Uterus (tissue), 4 donors: ENCODE results near the gene CNTNAP5. TPM values are rescaled to one million over a fixed set of nuclear protein-coding genes. Genes with fewer than 3 reads are reported as not detected.

ENCODE experiments used
- DNase-seq, 2 donors: peaks; one replicate each; pipeline ENCODE4 v3.0.0-alpha.2; 2019 to 2020
- H3K27ac ChIP-seq, 2 donors: fragments of 200-600 bp; sonication (generic); 1 replicate in 1 of 2; 2 replicates in 1 of 2; pipeline ENCODE4 v1.5.1; 2016 to 2018
- H3K27me3 ChIP-seq, 2 donors: fragments of 200-600 bp; sonication (generic); one replicate each; pipeline ENCODE4 v1.5.1; 2018 to 2019; ENCODE audit warnings: control low read depth in 1 of 2
- H3K36me3 ChIP-seq, 2 donors: fragments of 200-600 bp; sonication (generic); one replicate each; pipeline ENCODE4 v1.5.1; 2019; ENCODE audit warnings: control low read depth in 1 of 2
- H3K4me1 ChIP-seq, 2 donors: fragments of 200-600 bp; sonication (generic); one replicate each; pipeline ENCODE4 v1.5.1; 2018 to 2019; ENCODE audit warnings: control low read depth in 1 of 2
- H3K4me3 ChIP-seq, 2 donors: fragments of 200-600 bp; sonication (generic); 1 replicate in 1 of 2; 2 replicates in 1 of 2; pipeline ENCODE4 v1.5.1; 2018 to 2019; ENCODE audit warnings: mild to moderate bottlenecking in 1 of 2
- H3K9me3 ChIP-seq, 2 donors: fragments of 200-600 bp; sonication (generic); one replicate each; pipeline ENCODE4 v1.5.1; 2019; ENCODE audit warnings: control low read depth in 1 of 2
- CTCF ChIP-seq, 4 experiments: fragments of 200-600 bp in 2 of 4; fragments of 450-650 bp in 2 of 4; sonication (generic) in 2 of 4; IDR thresholded peaks; one replicate each; pipeline ENCODE4 v1.5.1; 2016 to 2019; ENCODE audit warnings: antibody characterized with exemption in 4 of 4, mild to moderate bottlenecking in 2 of 4, moderate library complexity in 1 of 4
- POLR2A ChIP-seq, 2 donors: fragments of 450-650 bp; IDR thresholded peaks; one replicate each; pipeline ENCODE4 v1.6.1; 2016; ENCODE audit warnings: antibody characterized with exemption in 2 of 2, mild to moderate bottlenecking in 1 of 2, moderate library complexity in 1 of 2
- intact Hi-C: fragments of 100-400 bp; cut with DNase I; formaldehyde crosslinking; loops from one replicate; pipeline ENCODE4 v1.15.1; 2023; ENCODE audit warnings: low total_unique reads
- small RNA-seq: library from RNA; depleted of rRNA; stranded (forward); fragments of <200 nt; gene quantifications from one replicate; pipeline ENCODE3, GENCODE V24; 2016
- total RNA-seq, 4 donors: library from RNA; depleted of rRNA in 3 of 4; stranded (reverse); fragments of >200 nt in 3 of 4; gene quantifications; one replicate each; pipeline versions ENCODE4 v1.1.0 to v1.2.4, GENCODE V29; 2014 to 2023
- donor health status: DM: yes; HTN: yes; CAD: no.

The CNTNAP5 gene
- total RNA-seq, 4 donors from 2014 or later = 1.4 TPM; not detected in 3

- Histone ChIP-seq H3K4me3 (no peak overlapping the region), H3K9me3 (no peaks in the 10 kb centered on the region), H3K27me3 (no peaks in the 10 kb centered on the region), H3K36me3 (no peaks in the 10 kb centered on the region), H3K4me1 (no peaks in the 10 kb centered on the region), H3K27ac (no peak overlapping the region)
- no peak for TF ChIP-seq POLR2A (IDR thresholded peaks at IDR 0.05)
- no peak for TF ChIP-seq CTCF (IDR thresholded peaks at IDR 0.05)
- no peak for DNase-seq
- intact Hi-C loops = no loop called here
Observed at GRCh38 chr2:124961132-124961531, 936.0 kb downstream of the CNTNAP5 start.

Small RNA genes within 50 kb of the gene (small RNA-seq; reads per million reads assigned to genes)
- gene AC019159.1 = not detected
- not detected for gene MTND5P22
- gene RNA5SP102 = not detected
